Neural cell (in vitro differentiated cells): ENCODE data around the gene TSFM. TPM values are rescaled to one million over a fixed set of nuclear protein-coding genes. Genes with fewer than 3 reads are reported as not detected.

Experiments
- H2AFZ ChIP-seq: fragments of 200-600, 300-800 bp; sonication (generic), shearing (Covaris generic); 2 replicates; pipeline ENCODE4 v1.6.0; 2014; ENCODE audit warnings: low read depth, mild to moderate bottlenecking, antibody characterized with exemption, low read length, moderate library complexity
- H3F3A ChIP-seq: fragments of 200-600 bp; shearing (Covaris generic); 2 replicates; pipeline ENCODE4 v1.6.1; 2016; ENCODE audit warnings: mild to moderate bottlenecking, moderate library complexity, mixed read lengths, antibody characterized with exemption, low read length; ENCODE audit not compliant: insufficient read depth, poor library complexity, severe bottlenecking
- H3K27ac ChIP-seq: fragments of 200-600, 300-800 bp; sonication (generic), shearing (Covaris generic); 2 replicates; pipeline ENCODE4 v1.5.1; 2014; ENCODE audit warnings: mild to moderate bottlenecking, low read length, moderate library complexity
- H3K27me3 ChIP-seq: fragments of 300-800, 200-600 bp; sonication (generic), shearing (Covaris generic); 2 replicates; pipeline ENCODE4 v1.6.0; 2014; ENCODE audit warnings: mild to moderate bottlenecking, low read depth, low read length, moderate library complexity; ENCODE audit not compliant: insufficient read depth
- H3K36me3 ChIP-seq: fragments of 300-800, 200-600 bp; sonication (generic), shearing (Covaris generic); 2 replicates; pipeline ENCODE4 v1.5.1; 2014; ENCODE audit warnings: mild to moderate bottlenecking, antibody characterized with exemption, low read length, moderate library complexity; ENCODE audit not compliant: insufficient read depth
- H3K4me2 ChIP-seq: fragments of 300-800, 200-600 bp; sonication (generic), shearing (Covaris generic); 2 replicates; pipeline ENCODE4 v1.6.0; 2014; ENCODE audit warnings: mild to moderate bottlenecking, low read length
- H3K4me3 ChIP-seq: fragments of 300-800, 200-600 bp; sonication (generic), shearing (Covaris generic); 2 replicates; pipeline ENCODE4 v1.5.1; 2014; ENCODE audit warnings: mild to moderate bottlenecking, low read length, moderate library complexity
- H3K79me2 ChIP-seq: fragments of 200-600 bp; shearing (Covaris generic); replicated peaks from 2 replicates; pipeline ENCODE4 v1.6.0; 2014; ENCODE audit warnings: mild to moderate bottlenecking, low read length, moderate library complexity; ENCODE audit not compliant: insufficient read depth
- H3K9ac ChIP-seq: fragments of 300-800, 200-600 bp; sonication (generic), shearing (Covaris generic); 2 replicates; pipeline ENCODE4 v1.6.1; 2016; ENCODE audit warnings: mild to moderate bottlenecking, low read length, mixed read lengths
- H3K9me2 ChIP-seq: fragments of 200-600 bp; shearing (Covaris generic); 2 replicates; pipeline ENCODE4 v1.6.1; 2016; ENCODE audit warnings: mild to moderate bottlenecking, low read length, mixed read lengths; ENCODE audit not compliant: insufficient read depth
- H3K9me3 ChIP-seq: fragments of 200-600, 300-800 bp; sonication (generic), shearing (Covaris generic); 2 replicates; pipeline ENCODE4 v1.6.1; 2016; ENCODE audit warnings: mild to moderate bottlenecking, mixed run types, low read length, moderate library complexity, mixed read lengths
- H4K20me1 ChIP-seq: fragments of 200-600 bp; shearing (Covaris generic); 2 replicates; pipeline ENCODE4 v1.6.1; 2016; ENCODE audit warnings: mild to moderate bottlenecking, mixed run types; ENCODE audit not compliant: insufficient read depth
- EP300 ChIP-seq: fragments of 450-650 bp; conservative IDR thresholded peaks from 2 replicates; pipeline ENCODE4 v1.6.1; 2014; ENCODE audit warnings: antibody characterized with exemption, mild to moderate bottlenecking, moderate library complexity; ENCODE audit not compliant: poor library complexity, severe bottlenecking
- EZH2 ChIP-seq: fragments of 200-600, 300-800 bp; shearing (Covaris generic), sonication (generic); IDR thresholded peaks from 2 replicates; pipeline ENCODE4 v1.6.1; 2014; ENCODE audit warnings: antibody characterized with exemption, low read length, borderline replicate concordance, mild to moderate bottlenecking; ENCODE audit not compliant: insufficient read depth, poor library complexity, severe bottlenecking
- MXI1 ChIP-seq: fragments of 450-650 bp; conservative IDR thresholded peaks from 2 replicates; pipeline ENCODE4 v1.6.1; 2014; ENCODE audit warnings: antibody characterized with exemption, mild to moderate bottlenecking; ENCODE audit not compliant: poor library complexity, severe bottlenecking
- POLR2AphosphoS5 ChIP-seq: IDR thresholded peaks from 2 replicates; pipeline ENCODE4 v1.6.1; 2012
- RAD21 ChIP-seq: fragments of 450-650 bp; conservative IDR thresholded peaks from 2 replicates; pipeline ENCODE4 v1.6.1; 2014; ENCODE audit warnings: antibody characterized with exemption, mild to moderate bottlenecking, moderate library complexity
- REST ChIP-seq: IDR thresholded peaks from 2 replicates; pipeline ENCODE4 v1.6.1; 2012; ENCODE audit warnings: borderline replicate concordance
- SMC3 ChIP-seq: fragments of 450-650 bp; conservative IDR thresholded peaks from 2 replicates; pipeline ENCODE4 v1.6.1; 2014; ENCODE audit warnings: antibody characterized with exemption, mild to moderate bottlenecking, moderate library complexity; ENCODE audit not compliant: poor library complexity
- TAF1 ChIP-seq: IDR thresholded peaks from 2 replicates; pipeline ENCODE4 v1.6.1; 2012; ENCODE audit warnings: low read depth
- polyA plus RNA-seq: library from polyadenylated mRNA; depleted of rRNA; stranded (reverse); fragments of >200 nt; gene quantifications from 2 replicates; pipeline ENCODE4 v1.2.3, GENCODE V29; 2014
- TF ChIP-seq, protein P1 (sequence below): fragments of 450-650 bp; IDR thresholded peaks from 2 replicates; pipeline ENCODE4 v1.5.1; 2014; ENCODE audit warnings: antibody characterized with exemption, mild to moderate bottlenecking, moderate library complexity; ENCODE audit not compliant: poor library complexity, severe bottlenecking

Gene TSFM
- polyA plus RNA-seq, 1 donor from 2014 or later: 37.8 TPM

DNA sequence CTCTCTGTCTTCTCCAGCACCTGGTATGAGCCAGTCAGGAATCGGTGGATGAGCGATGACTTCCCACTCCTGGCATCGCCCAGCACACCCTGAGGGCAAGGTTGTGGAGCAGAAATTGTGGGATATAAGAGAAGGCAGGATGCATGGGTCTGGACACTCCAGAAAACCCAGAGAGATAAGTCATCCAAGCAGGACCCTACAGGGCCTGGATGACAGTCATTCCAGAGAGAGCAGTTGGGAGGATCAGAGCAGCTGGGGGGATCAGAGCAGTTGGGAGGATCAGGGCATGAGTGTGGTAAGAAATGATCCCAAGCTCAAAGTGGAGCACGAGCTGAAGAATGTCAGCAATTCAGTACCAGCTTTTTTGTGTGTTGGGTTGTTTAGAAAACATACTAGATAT is 48.0 kb upstream of the TSFM start:
- H3K27ac ChIP-seq: no peak overlapping the region
- H3K9me2 ChIP-seq: no peaks in the 10 kb centered on the region
- TF ChIP-seq TAF1 (no peak), EZH2 (no peak), MXI1 (no peak), SMC3 (no peak), POLR2AphosphoS5 (no peak), RAD21 (no peak), EP300 (no peak), REST (no peak)
- TF ChIP-seq, protein P1, sequence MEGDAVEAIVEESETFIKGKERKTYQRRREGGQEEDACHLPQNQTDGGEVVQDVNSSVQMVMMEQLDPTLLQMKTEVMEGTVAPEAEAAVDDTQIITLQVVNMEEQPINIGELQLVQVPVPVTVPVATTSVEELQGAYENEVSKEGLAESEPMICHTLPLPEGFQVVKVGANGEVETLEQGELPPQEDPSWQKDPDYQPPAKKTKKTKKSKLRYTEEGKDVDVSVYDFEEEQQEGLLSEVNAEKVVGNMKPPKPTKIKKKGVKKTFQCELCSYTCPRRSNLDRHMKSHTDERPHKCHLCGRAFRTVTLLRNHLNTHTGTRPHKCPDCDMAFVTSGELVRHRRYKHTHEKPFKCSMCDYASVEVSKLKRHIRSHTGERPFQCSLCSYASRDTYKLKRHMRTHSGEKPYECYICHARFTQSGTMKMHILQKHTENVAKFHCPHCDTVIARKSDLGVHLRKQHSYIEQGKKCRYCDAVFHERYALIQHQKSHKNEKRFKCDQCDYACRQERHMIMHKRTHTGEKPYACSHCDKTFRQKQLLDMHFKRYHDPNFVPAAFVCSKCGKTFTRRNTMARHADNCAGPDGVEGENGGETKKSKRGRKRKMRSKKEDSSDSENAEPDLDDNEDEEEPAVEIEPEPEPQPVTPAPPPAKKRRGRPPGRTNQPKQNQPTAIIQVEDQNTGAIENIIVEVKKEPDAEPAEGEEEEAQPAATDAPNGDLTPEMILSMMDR: no peak
- no peak overlapping the region for H3K9ac ChIP-seq
- no peaks in the 10 kb centered on the region for H3K9me3 ChIP-seq
- H3K79me2 ChIP-seq: no peaks in the 10 kb centered on the region
- no peaks in the 10 kb centered on the region for H3F3A ChIP-seq
- no peak overlapping the region for H2AFZ ChIP-seq
- no peak overlapping the region for H3K4me2 ChIP-seq
- peaks cover 58% of the 10 kb centered on the region for H3K27me3 ChIP-seq
- H3K4me3 ChIP-seq: peak overlapping the region; percentile 88
- H4K20me1 ChIP-seq: peaks cover 20% of the 10 kb centered on the region
- peaks cover 16% of the 10 kb centered on the region for H3K36me3 ChIP-seq

DNA sequence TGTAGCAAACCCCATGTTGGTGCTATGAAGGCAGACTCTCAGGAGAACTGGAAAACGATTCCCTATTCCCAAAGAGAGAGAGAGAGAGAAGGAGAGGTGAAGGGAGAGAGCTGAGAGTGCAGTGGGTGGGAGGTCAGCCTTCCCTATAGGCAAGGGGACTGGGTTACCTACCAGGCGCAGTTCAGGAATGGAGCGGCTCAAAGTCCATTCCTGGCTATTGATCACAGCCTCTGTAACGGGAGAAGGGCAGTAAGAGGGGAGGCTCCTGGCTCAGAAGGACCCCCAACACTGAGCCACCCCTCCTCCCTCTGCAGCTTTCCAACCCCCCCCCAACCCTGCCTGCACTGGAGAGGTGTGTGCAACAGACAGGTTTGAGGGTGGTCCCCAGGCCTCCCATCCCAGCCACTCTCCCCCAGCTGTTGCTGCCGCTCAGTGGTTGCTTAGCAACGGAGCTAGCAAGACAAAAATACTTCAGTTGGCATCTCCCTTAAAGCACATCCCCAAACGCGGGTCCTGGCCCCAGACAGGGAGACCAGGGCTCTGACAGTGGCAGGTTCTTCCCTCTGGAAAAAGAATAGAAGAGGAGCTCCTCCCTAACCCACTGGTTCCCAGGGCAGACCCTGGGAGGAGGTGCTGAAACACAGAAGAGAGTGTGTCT is 47.3 kb upstream of the TSFM start:
- H3K27ac ChIP-seq: no peak overlapping the region
- peak overlapping the region; percentile 95 for H3K9ac ChIP-seq
- TF ChIP-seq POLR2AphosphoS5: no peak
- no peak for TF ChIP-seq EZH2
- TF ChIP-seq, protein P1: no peak
- TF ChIP-seq SMC3: no peak
- no peak overlapping the region for H2AFZ ChIP-seq
- H3K4me3 ChIP-seq: peak overlapping the region; percentile 88
- peaks cover 16% of the 10 kb centered on the region for H3K36me3 ChIP-seq
- no peaks in the 10 kb centered on the region for H3K9me2 ChIP-seq
- H4K20me1 ChIP-seq: peaks cover 20% of the 10 kb centered on the region
- no peaks in the 10 kb centered on the region for H3K9me3 ChIP-seq
- H3K27me3 ChIP-seq: peaks cover 50% of the 10 kb centered on the region
- no peaks in the 10 kb centered on the region for H3K79me2 ChIP-seq
- H3F3A ChIP-seq: no peaks in the 10 kb centered on the region
- H3K4me2 ChIP-seq: peak overlapping the region; percentile 90
